ENCODE data around the gene CHRM2.

CHRM2 gene

DNA sequence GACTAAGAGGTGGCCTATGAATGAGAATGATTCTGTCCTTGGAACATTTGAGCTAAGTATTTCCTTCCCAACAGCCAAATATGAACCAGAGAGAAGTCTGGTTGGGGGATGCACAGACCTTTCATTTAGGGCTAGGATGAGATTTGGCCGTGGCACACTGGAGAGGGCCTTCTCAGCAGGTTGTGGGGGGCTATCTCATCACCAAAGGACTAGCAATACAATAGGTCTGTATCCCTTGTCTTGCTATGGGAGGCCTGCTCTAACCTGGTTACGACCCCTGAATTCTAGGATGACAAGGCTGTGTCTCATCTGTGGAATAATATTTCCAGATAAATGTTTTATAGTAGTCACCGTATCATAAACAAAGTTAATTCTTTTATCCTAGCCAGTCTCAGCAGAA, 133.0 kb downstream of the CHRM2 start:
- H3K4me3 ChIP-seq (ENCODE audit: low read depth, low read length) = no peak overlapping the region
- no peaks in the 10 kb centered on the region for H3K9me3 ChIP-seq (ENCODE audit: severe bottlenecking)
- no peak overlapping the region for H3K27ac ChIP-seq
- H3K36me3 ChIP-seq = no peaks in the 10 kb centered on the region
- DNase-seq = no peak
- no peak for TF ChIP-seq CTCF (IDR thresholded peaks at IDR 0.05; ENCODE audit: low read depth, low read length)
- H3K27me3 ChIP-seq (ENCODE audit: insufficient read depth, low read depth, severe bottlenecking) = no peaks in the 10 kb centered on the region

DNA sequence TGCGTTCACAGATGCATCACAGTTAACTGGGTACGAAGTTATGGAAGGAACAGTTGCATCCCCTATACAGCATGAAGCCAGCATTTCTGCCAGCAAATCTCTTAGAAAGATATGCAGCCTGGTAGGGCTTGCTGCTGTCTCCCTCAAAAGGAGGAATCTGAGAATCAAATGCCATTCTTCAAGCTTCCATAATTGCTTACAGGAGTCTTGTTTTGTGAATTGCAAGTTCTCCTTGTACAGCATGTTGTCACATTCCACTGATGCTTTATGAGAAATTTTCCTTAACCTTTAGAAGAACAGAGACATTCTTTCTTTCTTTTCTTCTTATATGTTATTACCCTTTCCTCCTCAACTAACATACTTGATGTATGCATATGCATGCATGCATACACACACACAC, 134.6 kb downstream of the CHRM2 start:
- Histone ChIP-seq H3K9me3 (ENCODE audit: severe bottlenecking) (no peaks in the 10 kb centered on the region), H3K27ac (no peak overlapping the region), H3K36me3 (no peaks in the 10 kb centered on the region), H3K27me3 (ENCODE audit: insufficient read depth, low read depth, severe bottlenecking) (no peaks in the 10 kb centered on the region), H3K4me3 (ENCODE audit: low read depth, low read length) (no peak overlapping the region)
- DNase-seq = no peak
- no peak for TF ChIP-seq CTCF (IDR thresholded peaks at IDR 0.05; ENCODE audit: low read depth, low read length)

- no peak for DNase-seq
These were observed 135.1 kb downstream of the CHRM2 start for GRCh38 chr7:137003566-137003965.

DNA sequence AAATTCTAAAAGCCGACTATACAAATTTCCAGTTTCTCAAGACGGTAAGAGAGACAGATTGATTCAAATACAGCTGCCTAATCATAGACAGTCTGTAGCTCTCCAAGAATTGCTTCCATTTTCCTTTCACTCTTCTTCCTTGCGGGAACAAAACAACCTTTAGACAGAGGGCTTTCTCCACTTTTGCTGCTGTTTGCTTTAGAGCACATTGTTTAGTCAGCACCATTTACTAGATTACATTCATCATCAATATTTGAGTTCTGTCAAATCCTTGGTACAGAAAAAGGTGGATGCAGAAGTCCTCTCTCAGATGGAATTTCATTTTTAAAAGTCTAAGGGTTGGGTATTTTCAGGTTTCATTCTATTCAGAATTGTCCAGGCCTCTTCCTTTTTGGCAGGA, 137.4 kb downstream of the CHRM2 start:
- Histone ChIP-seq H3K36me3 (no peaks in the 10 kb centered on the region), H3K27me3 (ENCODE audit: insufficient read depth, low read depth, severe bottlenecking) (no peaks in the 10 kb centered on the region), H3K27ac (no peak overlapping the region), H3K4me3 (ENCODE audit: low read depth, low read length) (no peak overlapping the region), H3K9me3 (ENCODE audit: severe bottlenecking) (no peaks in the 10 kb centered on the region)
- TF ChIP-seq CTCF (IDR thresholded peaks at IDR 0.05; ENCODE audit: low read depth, low read length) = no peak
- DNase-seq = no peak

More at GRCh38 chr7:137003566-137003965, 135.1 kb downstream of the CHRM2 start:
- no peak for TF ChIP-seq CTCF (IDR thresholded peaks at IDR 0.05; ENCODE audit: low read depth, low read length)
- Histone ChIP-seq H3K9me3 (ENCODE audit: severe bottlenecking) (no peaks in the 10 kb centered on the region), H3K27me3 (ENCODE audit: insufficient read depth, low read depth, severe bottlenecking) (no peaks in the 10 kb centered on the region), H3K36me3 (no peaks in the 10 kb centered on the region), H3K4me3 (ENCODE audit: low read depth, low read length) (no peak overlapping the region), H3K27ac (no peak overlapping the region)

- H3K9me3 ChIP-seq (ENCODE audit: severe bottlenecking) = no peaks in the 10 kb centered on the region
- H3K36me3 ChIP-seq = no peaks in the 10 kb centered on the region
- no peaks in the 10 kb centered on the region for H3K27me3 ChIP-seq (ENCODE audit: insufficient read depth, low read depth, severe bottlenecking)
- TF ChIP-seq CTCF (IDR thresholded peaks at IDR 0.05; ENCODE audit: low read depth, low read length) = no peak
- H3K27ac ChIP-seq = no peak overlapping the region
- no peak overlapping the region for H3K4me3 ChIP-seq (ENCODE audit: low read depth, low read length)
- no peak for DNase-seq
These were observed 137.8 kb downstream of the CHRM2 start for GRCh38 chr7:137006293-137006692.

DNA sequence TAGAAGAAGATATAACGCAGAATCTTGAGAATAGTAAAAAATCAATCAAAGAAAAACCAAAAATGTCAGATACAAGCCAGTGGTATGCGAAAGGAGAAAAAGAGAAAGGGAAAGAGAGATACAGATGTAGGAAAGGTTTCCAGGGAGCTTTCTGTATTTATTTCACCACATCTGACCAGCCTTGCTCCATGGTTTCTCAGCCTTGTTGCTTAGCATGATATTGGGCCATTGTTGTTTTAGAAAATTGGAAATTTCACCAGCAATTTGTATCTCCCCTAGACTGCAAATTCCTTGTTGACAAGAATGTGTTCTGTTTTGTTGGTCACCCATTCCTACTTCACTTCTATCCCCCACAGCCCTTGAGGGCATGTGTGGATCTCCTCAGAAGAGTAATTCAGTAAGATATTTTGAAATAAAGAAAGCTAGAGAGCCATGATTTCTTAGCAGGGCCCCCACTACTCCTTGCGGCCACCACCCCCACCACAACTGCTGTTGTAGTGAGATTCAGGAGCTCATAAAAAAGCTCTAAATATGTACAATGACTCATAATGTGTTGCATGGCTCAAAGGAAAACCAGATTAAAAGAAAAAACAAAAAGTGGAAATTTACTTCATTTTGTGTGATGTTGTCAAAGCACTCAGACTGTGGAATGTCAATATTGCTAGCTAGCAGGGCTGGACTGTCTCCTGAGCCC, 138.7 kb downstream of the CHRM2 start:
- H3K9me3 ChIP-seq (ENCODE audit: severe bottlenecking) = no peaks in the 10 kb centered on the region
- DNase-seq = no peak
- no peak for TF ChIP-seq CTCF (IDR thresholded peaks at IDR 0.05; ENCODE audit: low read depth, low read length)
- no peaks in the 10 kb centered on the region for H3K27me3 ChIP-seq (ENCODE audit: insufficient read depth, low read depth, severe bottlenecking)
- H3K36me3 ChIP-seq = no peaks in the 10 kb centered on the region
- no peak overlapping the region for H3K27ac ChIP-seq
- no peak overlapping the region for H3K4me3 ChIP-seq (ENCODE audit: low read depth, low read length)

Data from WERI-Rb-1 (cell line).